Loucy (cell line): ENCODE results near the gene AARS2.

ENCODE experiments used
- H2AFZ ChIP-seq: fragments of 200-600 bp; sonication (generic); 2 replicates; pipeline ENCODE4 v1.6.0; 2016; ENCODE audit warnings: antibody characterized with exemption, mild to moderate bottlenecking, low read length, moderate library complexity
- H3F3A ChIP-seq: fragments of 200-600 bp; 2 replicates; pipeline ENCODE4 v1.6.0; 2016; ENCODE audit warnings: antibody characterized with exemption, low read depth, mild to moderate bottlenecking
- H3K27me3 ChIP-seq: fragments of 200-600 bp; sonication (generic); 2 replicates; pipeline ENCODE4 v1.6.1; 2014; ENCODE audit warnings: low read length, mild to moderate bottlenecking; ENCODE audit not compliant: insufficient read depth, poor library complexity, severe bottlenecking
- H3K36me3 ChIP-seq: fragments of 200-600 bp; sonication (generic); 2 replicates; pipeline ENCODE4 v1.6.1; 2016; ENCODE audit warnings: low read length; ENCODE audit not compliant: insufficient read depth
- H3K4me1 ChIP-seq: fragments of 200-600 bp; sonication (generic); 2 replicates; pipeline ENCODE4 v1.5.1; 2014; ENCODE audit warnings: low read length, mild to moderate bottlenecking; ENCODE audit not compliant: insufficient read depth, poor library complexity, severe bottlenecking
- H3K4me2 ChIP-seq: fragments of 200-600 bp; sonication (generic); 2 replicates; pipeline ENCODE4 v1.6.0; 2014; ENCODE audit warnings: antibody characterized with exemption, low read length, low read depth, mild to moderate bottlenecking; ENCODE audit not compliant: poor library complexity, severe bottlenecking
- H3K4me3 ChIP-seq: fragments of 200-600 bp; sonication (generic); 2 replicates; pipeline ENCODE4 v1.5.1; 2014; ENCODE audit warnings: low read length, mild to moderate bottlenecking, mixed read lengths; ENCODE audit not compliant: poor library complexity, severe bottlenecking
- H3K79me2 ChIP-seq: fragments of 200-600 bp; sonication (generic); 2 replicates; pipeline ENCODE4 v1.6.1; 2014; ENCODE audit warnings: low read length; ENCODE audit not compliant: insufficient read depth
- H3K9ac ChIP-seq: fragments of 200-600 bp; sonication (generic); 2 replicates; pipeline ENCODE4 v1.6.0; 2014; ENCODE audit warnings: mild to moderate bottlenecking, low read depth, low read length, moderate library complexity; ENCODE audit not compliant: poor library complexity, severe bottlenecking
- H3K9me2 ChIP-seq: fragments of 200-600 bp; sonication (generic); replicated peaks from 2 replicates; pipeline ENCODE4 v1.6.1; 2016; ENCODE audit warnings: low read depth, low read length, mixed read lengths
- H3K9me3 ChIP-seq: fragments of 200-600 bp; sonication (generic); 2 replicates; pipeline ENCODE4 v1.6.1; 2014; ENCODE audit warnings: mild to moderate bottlenecking, antibody characterized with exemption, low read length, low read depth; ENCODE audit not compliant: insufficient read depth
- H4K20me1 ChIP-seq: fragments of 200-600 bp; sonication (generic); 2 replicates; pipeline ENCODE4 v1.6.0; 2014; ENCODE audit warnings: antibody characterized with exemption, low read length, mild to moderate bottlenecking; ENCODE audit not compliant: insufficient read depth, poor library complexity, severe bottlenecking
- CTCF ChIP-seq: fragments of 200-600 bp; sonication (generic); conservative IDR thresholded peaks from 2 replicates; pipeline ENCODE4 v1.5.1; 2014; ENCODE audit warnings: mild to moderate bottlenecking, antibody characterized with exemption, low read length
- EZH2phosphoT487 ChIP-seq: fragments of 200-600 bp; IDR thresholded peaks from 2 replicates; pipeline ENCODE4 v1.6.1; 2018; ENCODE audit warnings: antibody characterized with exemption, mild to moderate bottlenecking, moderate library complexity, borderline replicate concordance

The AARS2 gene

GRCh38 chr6:44302856-44303255 is 10.3 kb downstream of the AARS2 start:
- Histone ChIP-seq H4K20me1 (no peaks in the 10 kb centered on the region), H2AFZ (no peak overlapping the region), H3K27me3 (no peaks in the 10 kb centered on the region), H3F3A (no peaks in the 10 kb centered on the region), H3K79me2 (no peaks in the 10 kb centered on the region), H3K4me2 (no peak overlapping the region), H3K36me3 (peaks cover 55% of the 10 kb centered on the region; the same call in 1 of the 2 replicates), H3K9ac (no peak overlapping the region), H3K4me3 (no peak overlapping the region), H3K4me1 (no peaks in the 10 kb centered on the region), H3K9me3 (no peaks in the 10 kb centered on the region), H3K9me2 (no peaks in the 10 kb centered on the region)
- TF ChIP-seq CTCF (no peak), EZH2phosphoT487 (no peak)

- Histone ChIP-seq H3K4me2 (no peak overlapping the region), H3K9ac (no peak overlapping the region), H3K27me3 (no peaks in the 10 kb centered on the region), H3F3A (no peaks in the 10 kb centered on the region), H3K36me3 (peaks cover 55% of the 10 kb centered on the region; the same call in 1 of the 2 replicates), H3K4me1 (no peaks in the 10 kb centered on the region), H3K9me2 (no peaks in the 10 kb centered on the region), H4K20me1 (no peaks in the 10 kb centered on the region), H3K9me3 (no peaks in the 10 kb centered on the region), H3K79me2 (no peaks in the 10 kb centered on the region), H3K4me3 (no peak overlapping the region), H2AFZ (no peak overlapping the region)
- no peak for TF ChIP-seq CTCF
Measured at GRCh38 chr6:44301782-44302564, 11.2 kb downstream of the AARS2 start.

GRCh38 chr6:44301106-44301505 is 12.0 kb downstream of the AARS2 start:
- no peaks in the 10 kb centered on the region for H3K79me2 ChIP-seq
- no peaks in the 10 kb centered on the region for H3K4me1 ChIP-seq
- H4K20me1 ChIP-seq, result no peaks in the 10 kb centered on the region
- TF ChIP-seq CTCF (no peak), EZH2phosphoT487 (no peak)
- no peak overlapping the region for H3K4me3 ChIP-seq
- H3K27me3 ChIP-seq, result no peaks in the 10 kb centered on the region
- H2AFZ ChIP-seq, result no peak overlapping the region
- H3K36me3 ChIP-seq, result peaks cover 55% of the 10 kb centered on the region; the same call in 1 of the 2 replicates
- H3K4me2 ChIP-seq, result no peak overlapping the region
- no peaks in the 10 kb centered on the region for H3F3A ChIP-seq
- no peaks in the 10 kb centered on the region for H3K9me2 ChIP-seq
- H3K9me3 ChIP-seq, result no peaks in the 10 kb centered on the region
- H3K9ac ChIP-seq, result no peak overlapping the region
